GM04503 (cell line): ENCODE measurements around the gene MBOAT1.
"Not testable (repeated sequence)": the region's sequence is repeated elsewhere in the genome, so short reads cannot be mapped to it uniquely, and the experiment has no call there.

Experiments used
- DNase-seq: peaks from one replicate; pipeline ENCODE4 v3.0.0-alpha.2; 2012; ENCODE audit warnings: low read depth

MBOAT1 gene

DNA sequence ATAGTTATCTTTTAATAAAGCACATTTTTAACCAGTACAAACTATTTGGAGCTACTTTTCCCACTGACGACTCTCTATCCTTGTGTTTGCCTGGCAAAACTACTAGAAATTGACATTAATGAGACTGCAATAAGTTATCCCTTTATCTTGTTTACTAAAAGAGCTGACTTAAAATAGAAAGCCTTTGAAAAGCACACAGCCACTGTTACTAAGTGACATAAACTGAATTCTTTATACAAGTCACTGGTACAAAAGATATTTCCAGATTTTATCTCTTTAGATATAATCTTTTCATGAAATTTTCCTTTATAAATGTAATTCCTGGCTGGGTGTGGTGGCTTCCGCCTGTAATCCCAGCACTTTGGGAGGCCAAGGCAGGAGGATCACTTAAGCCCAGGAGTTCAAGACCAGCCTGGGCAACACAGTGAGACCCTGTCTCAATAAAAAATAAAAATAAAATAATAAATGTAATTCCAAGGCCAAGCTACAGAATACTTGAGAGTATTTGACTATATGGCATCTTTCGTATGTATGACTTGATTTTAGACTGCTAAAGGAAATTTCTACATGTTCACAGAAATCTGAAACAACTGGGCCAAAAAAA is 9.5 kb downstream of the MBOAT1 start:
- no peak for DNase-seq

DNA sequence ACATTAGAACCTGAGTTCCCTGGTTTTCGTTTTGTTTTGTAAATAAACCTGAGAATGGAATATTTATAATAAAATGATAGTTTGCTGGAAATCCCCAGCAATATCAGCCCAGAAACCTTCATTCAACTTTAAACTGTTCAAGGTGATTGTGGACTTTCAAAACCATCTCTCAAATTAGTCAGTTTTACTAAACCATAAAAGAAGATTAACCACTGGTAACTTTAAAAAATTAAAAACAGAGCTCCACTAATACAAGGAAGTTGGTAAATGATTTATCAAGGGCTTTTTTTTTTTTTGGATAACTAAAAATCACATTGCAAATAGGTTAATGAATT is 10.0 kb downstream of the MBOAT1 start:
- no peak for DNase-seq

DNA sequence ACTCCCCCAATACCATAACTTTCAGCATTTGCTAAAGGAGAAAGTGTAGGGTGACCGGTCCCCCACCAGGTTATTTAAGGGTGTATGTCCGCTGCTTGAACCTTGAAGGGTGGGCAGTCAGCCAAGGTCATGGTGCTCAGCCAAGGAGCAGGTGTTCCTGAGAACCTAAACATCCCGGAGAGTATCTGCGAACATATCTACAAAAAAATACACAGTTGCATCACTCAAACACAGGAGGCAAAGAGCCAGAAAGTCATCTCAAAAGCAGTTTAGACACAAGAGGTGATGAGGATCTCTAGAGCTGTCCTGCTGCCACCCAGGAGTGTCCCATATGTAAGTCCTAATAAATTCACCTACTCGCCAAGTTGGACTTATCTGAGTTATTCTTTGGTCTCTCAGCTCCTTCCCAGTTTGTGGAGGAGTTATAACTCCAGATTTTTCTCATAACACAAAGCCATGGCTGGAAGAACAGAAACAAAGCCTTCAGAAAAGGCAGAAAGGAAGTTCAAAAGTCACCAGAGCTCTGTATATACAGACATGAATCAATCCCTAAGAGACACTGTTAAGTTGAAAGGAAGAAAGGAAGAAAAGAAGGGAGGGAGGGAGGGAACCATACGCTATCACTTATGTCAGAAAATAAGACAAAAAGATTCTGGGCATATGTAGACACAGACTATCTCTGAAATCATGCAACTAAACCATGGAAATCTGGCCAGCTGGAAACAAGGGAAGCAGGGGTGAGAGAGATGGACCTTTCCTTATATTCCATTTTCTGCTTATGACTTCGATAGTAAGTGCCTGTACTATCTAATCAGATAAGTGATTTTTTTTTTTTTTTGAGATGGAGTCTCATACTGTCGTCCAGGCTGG is 11.3 kb downstream of the MBOAT1 start:
- no peak for DNase-seq

DNA sequence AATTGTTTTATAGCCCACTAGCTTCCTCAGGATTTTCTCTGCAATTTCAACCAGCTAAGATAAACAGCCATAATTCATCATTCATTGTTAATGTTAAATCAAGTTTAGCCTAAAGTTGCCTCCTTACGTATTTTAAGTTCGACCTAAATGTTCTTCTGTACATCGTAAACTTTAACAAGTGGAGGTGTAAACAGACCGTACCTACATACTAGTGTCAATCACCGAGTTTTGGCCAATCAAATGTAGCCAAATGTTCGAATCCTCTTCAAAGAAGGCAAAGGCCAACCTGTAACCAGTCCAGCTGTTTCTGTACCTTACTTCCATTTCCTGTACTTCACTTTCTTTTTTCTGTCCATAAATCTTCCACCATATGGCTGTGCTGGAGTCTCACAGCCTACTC is 13.5 kb downstream of the MBOAT1 start:
- no peak for DNase-seq

DNA sequence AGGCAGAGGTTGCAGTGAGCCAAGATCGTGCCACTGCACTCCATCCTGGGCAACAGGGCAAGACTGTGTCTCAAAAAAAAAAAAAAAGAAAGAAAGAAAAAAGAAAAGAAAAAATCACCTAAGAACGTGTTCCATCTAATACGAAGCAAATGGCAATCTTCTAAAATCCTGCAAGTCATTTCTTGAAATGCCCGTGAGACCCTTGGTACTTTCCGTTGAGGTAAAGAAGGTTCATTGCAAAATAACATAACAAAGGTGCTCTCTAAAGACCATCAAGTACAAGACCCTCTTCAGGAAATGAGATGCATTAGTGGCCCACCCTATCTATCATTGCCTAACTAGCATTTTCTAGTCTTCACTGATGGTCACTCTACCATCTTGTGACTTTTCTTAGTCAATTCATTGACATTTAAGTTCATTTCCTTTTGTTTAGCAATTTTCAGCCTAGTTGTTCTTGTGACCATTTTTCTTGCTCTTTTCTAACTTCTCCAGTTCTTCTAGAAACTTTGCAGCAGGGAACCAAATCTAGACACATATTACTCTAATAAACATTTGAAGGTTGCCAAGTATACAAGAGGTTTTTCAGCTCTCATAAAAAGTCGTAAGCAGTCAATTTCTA is 14.0 kb downstream of the MBOAT1 start:
- no peak for DNase-seq

DNA sequence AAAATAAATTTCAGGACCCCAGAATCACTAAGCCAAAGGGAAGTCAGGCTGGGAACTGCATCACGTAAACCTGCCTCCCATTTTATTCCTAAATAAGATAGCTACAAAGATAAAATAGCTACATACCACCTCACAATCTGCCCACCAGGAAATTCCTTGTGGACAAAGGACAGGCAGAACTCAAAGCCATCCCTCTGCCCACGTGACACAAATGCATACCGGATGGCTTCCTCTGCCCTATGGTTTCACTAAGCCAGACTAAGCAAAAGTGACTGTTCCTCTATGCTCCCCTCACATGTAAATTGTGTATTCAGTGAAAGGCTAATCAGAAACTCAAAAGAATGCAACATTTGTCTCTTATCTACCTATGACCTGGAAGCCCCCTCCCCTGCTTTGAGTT is 15.0 kb downstream of the MBOAT1 start:
- DNase-seq = no peak

DNA sequence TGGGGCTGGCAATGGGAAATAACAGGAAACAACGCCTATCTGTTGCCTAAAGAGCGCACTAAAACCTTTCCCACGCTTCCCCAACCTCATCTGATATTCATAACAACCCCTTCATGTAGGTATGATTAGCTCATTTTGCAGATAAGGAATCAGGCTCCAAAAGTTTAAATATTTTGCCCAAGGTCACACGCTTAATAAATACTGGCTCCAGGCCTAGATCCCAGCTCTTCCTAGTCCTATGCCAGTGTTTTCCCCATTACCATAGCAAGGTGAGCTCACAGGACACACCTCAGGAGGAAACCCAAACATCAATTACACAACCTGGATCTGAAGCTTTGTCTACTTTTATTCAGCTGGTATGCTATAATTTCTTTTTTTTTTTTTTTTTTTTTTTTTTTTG is 19.6 kb downstream of the MBOAT1 start:
- no peak for DNase-seq

DNA sequence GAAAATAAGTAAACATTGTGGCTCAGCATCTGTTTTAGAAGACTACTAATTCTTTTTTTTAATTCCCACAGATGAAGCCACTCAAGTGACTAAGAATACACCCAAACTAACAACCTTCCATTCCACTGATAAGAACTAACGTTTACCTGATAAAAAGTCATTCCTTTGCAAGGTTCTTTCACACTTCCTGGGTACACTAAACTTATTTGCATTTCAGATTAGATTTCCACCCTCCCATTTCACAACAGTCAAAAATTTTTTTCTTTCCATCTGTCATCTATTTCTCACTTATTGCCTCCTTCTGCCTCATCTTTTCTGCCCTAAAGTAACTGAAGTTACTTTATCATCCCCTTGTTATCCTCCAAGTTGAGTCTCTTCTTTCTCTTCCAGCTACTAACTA is 20.3 kb downstream of the MBOAT1 start:
- DNase-seq = no peak

DNA sequence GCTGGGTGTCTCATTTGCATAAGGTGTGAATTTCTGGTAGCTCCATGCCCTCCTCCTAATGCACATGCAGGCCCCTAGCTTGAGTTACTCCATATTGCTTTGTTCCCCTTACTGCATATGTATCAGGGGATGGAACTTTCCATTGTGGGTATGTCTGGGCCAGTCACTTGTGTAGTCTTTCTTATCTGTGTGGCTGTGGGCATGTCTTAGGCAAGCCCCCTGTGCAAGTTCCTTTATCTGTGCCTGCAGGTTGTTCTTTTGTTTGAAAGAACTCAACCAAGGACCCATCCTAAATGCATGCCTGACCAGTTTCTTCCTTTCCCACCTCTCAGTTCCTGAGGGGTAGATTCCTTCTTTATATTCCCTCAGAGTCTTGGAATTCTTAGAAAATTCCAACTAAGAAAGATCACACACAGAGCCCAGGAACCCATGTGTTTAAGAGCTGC is 23.6 kb downstream of the MBOAT1 start:
- DNase-seq = no peak

DNA sequence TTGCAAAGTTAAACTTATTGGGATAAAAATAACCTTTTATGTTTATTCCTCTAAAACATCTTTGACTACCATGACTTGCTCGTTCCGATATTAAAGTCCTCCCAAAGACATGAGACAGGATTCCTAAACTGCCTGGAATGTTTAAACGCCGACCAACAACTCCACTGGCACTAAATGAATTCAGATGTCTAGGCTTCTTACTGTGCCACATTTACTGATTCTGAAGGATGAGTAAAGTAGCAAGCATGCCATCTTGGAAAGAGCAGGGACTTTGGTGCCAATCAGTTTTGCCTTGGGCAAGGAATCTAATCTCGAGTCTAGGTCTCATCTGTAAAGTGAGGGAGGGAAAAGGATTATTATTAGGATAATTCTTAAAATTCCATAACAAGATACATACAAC is 25.3 kb downstream of the MBOAT1 start:
- peak; percentile 79 for DNase-seq

DNA sequence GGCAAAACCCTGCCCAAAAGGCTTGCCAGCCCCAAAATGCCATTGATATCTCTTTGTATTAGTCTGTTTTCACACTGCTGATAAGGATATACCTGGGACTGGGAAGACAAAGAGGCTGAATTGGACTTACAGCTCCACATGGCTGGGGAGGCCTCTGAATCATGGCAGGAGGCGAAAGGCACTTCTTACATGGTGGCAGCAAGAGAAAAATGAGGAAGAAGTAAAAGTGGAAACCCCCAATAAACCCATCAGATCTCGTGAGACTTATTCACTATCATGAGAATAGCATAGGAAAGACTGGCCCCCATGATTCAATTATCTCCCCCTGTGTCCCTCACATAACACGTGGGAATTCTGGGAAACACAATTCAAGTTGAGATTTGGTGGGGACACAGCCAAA is 28.6 kb downstream of the MBOAT1 start:
- DNase-seq = no peak

DNA sequence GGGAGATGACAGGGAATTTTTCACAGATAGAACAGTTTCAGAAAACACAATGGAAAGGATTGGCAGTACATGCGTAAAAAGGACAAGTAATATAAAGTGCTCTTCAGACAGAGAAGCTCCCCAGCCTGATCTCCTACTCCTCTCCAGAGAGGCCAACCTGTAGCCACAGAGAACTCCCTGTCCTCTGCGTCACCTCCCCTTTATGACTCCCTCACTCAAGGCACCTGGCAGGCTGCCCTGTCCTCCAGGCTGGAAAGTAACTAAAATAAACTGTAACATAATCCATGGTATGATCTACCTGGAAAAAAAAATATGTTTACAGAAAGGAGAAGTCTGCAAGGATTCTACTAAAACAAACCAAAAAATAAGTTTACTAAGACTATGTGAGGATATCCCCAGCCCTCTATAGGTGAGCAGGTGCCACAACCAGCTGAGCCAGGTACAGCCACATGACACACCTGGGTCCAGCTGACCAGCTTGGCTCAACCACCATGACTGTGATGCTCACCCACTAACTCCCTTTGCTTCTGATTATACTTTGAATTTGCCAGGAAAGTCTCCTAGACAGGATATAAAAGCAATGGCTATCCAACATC is 29.2 kb downstream of the MBOAT1 start:
- DNase-seq = no peak

DNA sequence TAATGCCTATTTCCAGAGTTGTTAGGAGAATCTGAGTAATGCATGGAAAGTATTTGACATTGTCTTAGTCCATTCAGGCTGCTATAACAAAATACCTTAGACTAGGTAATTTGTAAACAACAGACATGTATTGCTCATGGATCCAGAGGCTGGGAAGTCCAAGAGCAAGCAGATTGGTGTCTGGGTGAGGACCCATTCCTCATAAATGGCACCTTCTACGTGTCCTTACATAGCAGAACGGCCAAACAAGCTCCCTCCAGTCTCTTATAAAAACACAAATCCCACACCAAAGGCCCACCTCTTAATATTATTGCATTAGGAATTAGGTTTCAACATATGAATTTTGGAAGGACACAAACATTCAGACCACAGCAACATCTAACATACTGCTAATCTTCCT is 30.2 kb downstream of the MBOAT1 start:
- no peak for DNase-seq

DNA sequence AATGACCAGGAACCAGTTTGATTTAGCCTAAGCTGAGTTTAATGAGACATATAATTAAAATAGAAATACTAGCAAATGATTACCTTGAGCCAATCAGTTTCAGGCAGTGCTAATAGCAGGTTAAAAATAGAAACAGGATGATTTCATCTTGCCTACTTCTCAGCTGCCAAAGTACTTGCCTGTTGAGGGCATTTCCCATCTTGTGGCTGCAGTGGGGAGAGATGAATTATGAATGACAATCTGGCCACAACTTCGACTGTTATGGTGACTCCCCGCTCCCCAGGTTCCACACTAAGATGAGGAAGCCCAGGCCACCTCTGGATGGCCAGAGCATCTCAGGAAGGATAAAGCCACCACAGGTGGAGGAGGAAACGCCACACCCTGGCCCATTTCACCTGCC is 31.3 kb downstream of the MBOAT1 start:
- DNase-seq = no peak

DNA sequence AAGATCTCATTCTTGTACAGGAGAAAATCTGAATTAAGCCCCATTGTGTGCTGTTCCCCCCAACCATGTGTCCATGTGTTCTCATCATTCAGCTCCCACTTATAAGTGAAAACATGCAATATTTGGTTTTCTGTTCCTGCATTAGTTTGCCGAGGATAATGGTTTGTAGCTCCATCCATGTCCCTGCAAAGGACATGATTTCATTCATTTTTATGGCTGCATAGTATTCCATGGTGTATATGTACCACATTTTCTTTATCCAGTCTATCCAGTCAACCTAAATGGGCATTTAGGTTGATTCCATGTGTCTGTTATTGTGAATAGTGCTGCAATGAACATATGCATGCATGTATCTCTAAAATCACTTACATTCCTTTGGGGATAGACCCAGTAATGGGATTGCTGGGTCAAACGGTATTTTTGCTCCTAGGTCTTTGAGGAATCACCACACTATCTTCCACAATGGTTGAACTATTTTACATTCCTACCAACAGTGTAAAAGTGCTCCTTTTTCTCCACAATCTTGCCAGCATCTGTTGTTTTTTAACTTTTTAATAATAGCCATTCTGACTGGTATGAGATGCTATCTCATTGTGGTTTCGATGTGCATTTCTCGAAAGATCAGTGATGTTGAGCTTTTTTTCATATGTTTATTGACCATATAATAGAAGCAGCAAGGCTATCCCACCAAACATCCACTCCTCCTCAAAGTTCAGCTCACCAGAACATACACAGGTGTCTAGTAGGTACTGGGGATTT is 32.8 kb downstream of the MBOAT1 start:
- not testable (repeated sequence) for DNase-seq

DNA sequence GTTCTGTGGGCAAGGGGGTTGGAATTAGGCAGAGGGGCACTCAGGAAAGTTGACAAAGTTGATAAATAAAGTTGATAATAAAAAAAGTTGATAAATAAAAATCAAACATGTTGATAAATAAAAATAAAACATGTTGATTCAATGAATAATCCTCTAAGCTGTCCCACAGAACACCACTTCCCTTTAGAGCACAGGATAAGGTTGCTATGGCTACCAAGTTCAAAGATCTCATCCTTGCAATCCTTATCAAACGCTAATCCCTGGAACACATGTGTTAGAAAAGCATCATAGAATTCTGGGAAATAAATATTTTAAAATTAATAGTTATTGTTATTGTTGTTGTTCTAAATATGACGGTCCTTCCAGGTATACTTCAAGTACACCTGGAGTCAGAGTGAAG is 33.9 kb downstream of the MBOAT1 start:
- DNase-seq = no peak

DNA sequence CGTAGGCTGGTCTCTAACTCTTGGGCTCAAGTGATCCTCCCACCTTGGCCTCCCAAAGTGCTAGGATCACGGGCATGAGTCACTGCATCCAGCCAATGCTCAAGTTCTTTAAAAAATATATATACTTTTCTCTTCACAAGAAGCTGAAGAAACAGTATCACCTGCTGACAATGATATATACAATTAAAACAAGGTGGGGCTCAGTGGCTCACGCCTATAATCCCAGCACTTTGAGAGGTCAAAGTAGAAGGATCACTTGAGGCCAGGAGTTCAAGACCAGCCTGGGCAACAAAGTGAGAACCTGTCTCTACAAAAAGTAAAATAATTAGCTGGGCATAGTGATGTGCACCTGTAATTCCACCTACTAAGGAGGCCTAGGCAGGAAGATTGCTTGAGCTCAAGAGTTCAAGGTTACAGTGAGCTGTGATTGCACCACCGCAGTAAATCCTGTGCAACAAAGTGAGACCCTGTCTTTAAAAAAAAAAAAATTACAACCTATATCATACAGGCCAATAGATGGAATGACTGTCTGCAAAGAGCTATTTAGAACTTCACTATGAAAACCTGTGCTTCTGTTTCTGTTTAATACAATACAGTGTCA is 36.4 kb downstream of the MBOAT1 start:
- DNase-seq = no peak

DNA sequence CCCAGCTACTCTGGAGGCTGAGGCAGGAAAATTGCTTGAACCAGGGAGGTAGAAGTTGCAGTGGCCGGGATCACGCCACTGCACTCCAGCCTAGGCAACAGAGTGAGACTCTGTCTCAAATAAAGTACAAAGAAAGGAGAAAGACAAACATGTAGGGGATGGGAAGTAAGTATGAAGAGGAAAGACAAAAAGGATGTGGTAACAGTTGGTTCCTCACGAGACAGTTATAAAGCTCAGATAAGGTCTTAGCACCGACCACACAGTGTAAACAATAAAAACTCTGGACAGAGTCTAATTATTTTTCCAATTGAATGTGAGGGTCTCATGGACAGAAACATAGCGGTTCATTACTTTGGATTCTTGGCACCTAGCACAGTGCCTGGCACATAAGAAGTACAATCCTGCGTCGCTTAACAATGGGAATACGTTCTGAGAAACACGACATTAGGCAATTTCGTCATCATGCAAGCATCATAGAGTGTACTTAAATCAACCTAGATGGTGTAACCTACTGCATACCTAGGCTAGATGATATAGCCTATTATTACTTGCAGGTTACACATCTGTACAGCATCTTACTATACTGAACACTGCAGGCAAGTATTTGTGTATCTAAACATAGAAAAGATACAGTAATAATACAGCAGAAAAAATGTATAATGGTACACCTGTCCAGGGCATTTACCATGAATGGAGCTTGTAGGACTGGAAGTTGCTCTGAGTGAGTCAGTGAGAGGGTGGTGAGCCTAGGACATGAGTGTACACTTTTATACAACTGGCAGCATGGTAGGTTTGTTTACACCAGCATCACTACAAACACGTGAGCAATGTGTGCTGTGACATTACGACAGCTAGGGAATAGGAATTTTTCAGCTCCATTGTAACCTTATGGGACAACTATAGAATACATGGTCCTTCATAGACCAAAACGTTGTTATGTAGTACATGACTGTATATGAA is 38.2 kb downstream of the MBOAT1 start:
- DNase-seq = no peak

DNA sequence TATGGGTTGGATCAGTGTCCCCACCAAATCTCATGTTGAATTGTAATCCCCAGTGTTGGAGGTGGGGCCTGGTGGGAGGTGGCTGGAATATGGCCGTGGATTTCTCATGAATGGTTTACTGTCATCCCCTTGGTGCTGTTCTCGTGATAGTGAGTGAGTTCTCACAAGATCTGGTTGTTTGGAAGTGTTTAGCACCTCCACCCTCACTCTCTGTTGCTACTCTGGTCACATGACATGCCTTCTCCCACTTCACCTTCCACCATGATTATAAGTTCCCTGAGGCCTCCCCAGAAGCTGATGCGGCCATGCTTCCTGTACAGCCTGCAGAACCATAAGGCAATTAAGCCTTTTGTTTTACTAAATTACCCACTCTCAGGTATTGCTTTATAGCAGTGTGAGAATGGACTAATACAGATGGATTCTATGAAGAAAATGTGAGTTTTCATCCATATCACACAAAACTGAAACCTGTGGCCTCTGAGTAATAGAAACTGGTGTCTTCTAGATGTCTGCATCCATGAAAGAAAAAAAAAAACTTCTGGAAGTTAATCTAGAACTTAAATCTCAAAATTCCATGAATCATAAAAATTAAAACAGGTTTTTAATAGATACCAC is 39.3 kb downstream of the MBOAT1 start:
- no peak for DNase-seq

DNA sequence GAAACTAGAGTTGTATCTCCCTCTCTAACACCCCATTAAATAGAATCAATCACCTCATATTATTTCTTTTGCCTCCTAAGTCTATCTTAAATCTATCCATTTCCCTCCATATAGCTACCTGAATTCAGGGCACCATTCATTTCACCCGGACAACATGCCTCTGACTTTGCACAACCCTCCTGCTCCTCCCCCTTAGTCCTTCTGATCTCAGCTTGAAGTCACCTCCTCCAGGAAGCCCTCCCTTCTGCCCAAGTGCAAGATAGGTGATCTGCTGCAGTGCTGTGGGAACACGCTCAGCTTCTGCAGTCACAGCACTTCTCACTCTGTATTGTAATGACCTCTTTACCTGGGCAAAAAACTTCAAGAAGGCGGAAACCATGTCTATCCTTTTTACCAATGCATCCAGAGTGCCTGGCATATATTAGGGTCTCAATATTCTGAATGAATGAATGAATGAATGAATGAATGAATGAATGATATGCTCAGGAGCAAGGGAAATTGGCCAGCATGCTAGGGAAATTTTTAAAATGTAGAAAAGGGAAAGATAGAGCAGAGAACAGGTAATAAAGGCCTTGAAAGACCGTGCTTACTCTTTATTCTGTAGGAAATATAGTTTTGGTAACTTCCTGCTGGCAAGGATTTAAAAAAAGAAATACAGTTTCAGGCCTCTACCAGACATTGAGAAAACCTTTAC is 41.7 kb downstream of the MBOAT1 start:
- DNase-seq = no peak
